GM23338 (cell line): ENCODE results near the gene IQUB. TPM values are rescaled to one million over a fixed set of nuclear protein-coding genes. Genes with fewer than 3 reads are reported as not detected.

ENCODE experiments used
- ATAC-seq: fragments of 200-7000 bp; cut with Tn5 transposase; 3 replicates; pipeline ENCODE4 v1.9.1; 2020
- DNase-seq: peaks from one replicate; pipeline ENCODE4 v3.0.0-alpha.2; 2015; ENCODE audit warnings: low spot score
- H2AFZ ChIP-seq: fragments of 200-600 bp; sonication (generic); 2 replicates; pipeline ENCODE4 v1.8.0; 2016; ENCODE audit warnings: antibody characterized with exemption, mild to moderate bottlenecking, moderate library complexity
- H3F3A ChIP-seq: fragments of 200-600 bp; sonication (generic); replicated peaks from 2 replicates; pipeline ENCODE4 v1.8.0; 2017; ENCODE audit warnings: antibody characterized with exemption, mixed run types, low read depth
- H3K27ac ChIP-seq: fragments of 200-600 bp; sonication (generic); 2 replicates; pipeline ENCODE4 v1.6.1; 2016; ENCODE audit warnings: low read depth
- H3K27me3 ChIP-seq: fragments of 200-600 bp; sonication (generic); 2 replicates; pipeline ENCODE4 v1.8.0; 2016; ENCODE audit warnings: mild to moderate bottlenecking, mixed run types, moderate library complexity; ENCODE audit not compliant: insufficient read depth
- H3K36me3 ChIP-seq: fragments of 200-600 bp; sonication (generic); 2 replicates; pipeline ENCODE4 v1.8.0; 2016; ENCODE audit warnings: mild to moderate bottlenecking; ENCODE audit not compliant: insufficient read depth
- H3K4me1 ChIP-seq: fragments of 200-600 bp; sonication (generic); 2 replicates; pipeline ENCODE4 v1.8.0; 2016; ENCODE audit warnings: mild to moderate bottlenecking, moderate library complexity; ENCODE audit not compliant: insufficient read depth
- H3K4me2 ChIP-seq: fragments of 200-600 bp; sonication (generic); 2 replicates; pipeline ENCODE4 v1.7.1; 2017; ENCODE audit warnings: mixed run types
- H3K4me3 ChIP-seq: fragments of 200-600 bp; sonication (generic); 2 replicates; pipeline ENCODE4 v1.6.1; 2016; ENCODE audit warnings: mixed run types
- H3K79me2 ChIP-seq: fragments of 200-600 bp; sonication (generic); replicated peaks from 2 replicates; pipeline ENCODE4 v1.8.0; 2017; ENCODE audit warnings: mild to moderate bottlenecking; ENCODE audit not compliant: insufficient read depth
- H3K9me2 ChIP-seq: fragments of 200-600 bp; sonication (generic); 2 replicates; pipeline ENCODE4 v1.8.0; 2017; ENCODE audit not compliant: insufficient read depth
- H4K20me1 ChIP-seq: fragments of 200-600 bp; sonication (generic); replicated peaks from 2 replicates; pipeline ENCODE4 v1.8.0; 2017; ENCODE audit warnings: mild to moderate bottlenecking; ENCODE audit not compliant: insufficient read depth
- H3K27ac Mint-ChIP-seq: 2 replicates; pipeline ENCODE4 v1.8.0; 2020; ENCODE audit warnings: inconsistent platforms, mild to moderate bottlenecking, moderate library complexity, mixed read lengths
- H3K27me3 Mint-ChIP-seq: 3 replicates; pipeline ENCODE4 v1.8.0; 2022; ENCODE audit warnings: low read depth, mild to moderate bottlenecking, moderate library complexity, mixed read lengths, inconsistent platforms; ENCODE audit not compliant: insufficient read depth, poor library complexity
- H3K36me3 Mint-ChIP-seq: 3 replicates; pipeline ENCODE4 v1.8.0; 2021; ENCODE audit warnings: low read depth, mild to moderate bottlenecking, inconsistent platforms, moderate library complexity, mixed read lengths
- H3K4me1 Mint-ChIP-seq: 3 replicates; pipeline ENCODE4 v1.8.0; 2020; ENCODE audit warnings: mild to moderate bottlenecking, inconsistent platforms, mixed read lengths
- H3K4me3 Mint-ChIP-seq: 3 replicates; pipeline ENCODE4 v1.8.0; 2021; ENCODE audit warnings: moderate library complexity, mild to moderate bottlenecking, inconsistent platforms, mixed read lengths
- H3K9me3 Mint-ChIP-seq: 3 replicates; pipeline ENCODE4 v1.8.0; 2020; ENCODE audit warnings: moderate library complexity, mild to moderate bottlenecking, inconsistent platforms, mixed read lengths
- ETS1 ChIP-seq: IDR thresholded peaks from 2 replicates; pipeline ENCODE4 v1.6.1; 2016; ENCODE audit warnings: antibody characterized with exemption
- EZH2 ChIP-seq: fragments of 200-600 bp; sonication (generic); IDR thresholded peaks from one replicate; pipeline ENCODE4 v1.8.0; 2017; ENCODE audit warnings: antibody characterized with exemption, mild to moderate bottlenecking, low read depth; ENCODE audit not compliant: unreplicated experiment
- EZH2phosphoT487 ChIP-seq: fragments of 200-600 bp; sonication (generic); IDR thresholded peaks from one replicate; pipeline ENCODE4 v1.8.1; 2018; ENCODE audit warnings: antibody characterized with exemption; ENCODE audit not compliant: unreplicated experiment
- NANOG ChIP-seq: IDR thresholded peaks from 2 replicates; pipeline ENCODE4 v1.6.1; 2016; ENCODE audit warnings: antibody characterized with exemption, borderline replicate concordance
- POLR2AphosphoS5 ChIP-seq: IDR thresholded peaks from 2 replicates; pipeline ENCODE4 v1.6.1; 2016; ENCODE audit warnings: antibody characterized with exemption, low read depth
- STAT1 ChIP-seq: IDR thresholded peaks from one replicate; pipeline ENCODE4 v1.6.1; 2016; ENCODE audit warnings: antibody characterized with exemption; ENCODE audit not compliant: unreplicated experiment
- ZNF114 ChIP-seq: fragments of 250-450 bp; sonication (Bioruptor Pico); IDR thresholded peaks from 2 replicates; pipeline ENCODE4 v1.5.0; 2020; ENCODE audit warnings: mild to moderate bottlenecking, moderate library complexity
- polyA plus RNA-seq: library from polyadenylated mRNA; unstranded; fragments of >200 nt; fragmentation: Nextera tagmentation; extraction: Ambion mirVana; gene quantifications from 2 replicates; pipeline ENCODE4 v1.2.1, GENCODE V29; 2016
- total RNA-seq: library from RNA; depleted of rRNA; stranded (reverse); fragments of >200 nt; shearing (Covaris generic); gene quantifications from 2 replicates; pipeline ENCODE4 v1.2.3, GENCODE V29; 2014
- TF ChIP-seq, protein P1 (sequence below): fragments of 250-450 bp; sonication (Bioruptor Pico); IDR thresholded peaks from 2 replicates; pipeline ENCODE4 v1.5.0; 2020; ENCODE audit warnings: mild to moderate bottlenecking, moderate library complexity

Gene IQUB
- total and polyA plus RNA-seq, 2 experiments from 2014 or later = 0.79 to 1.1 TPM

- ATAC-seq = peak; percentile 59
- Histone ChIP-seq H2AFZ (peak overlapping the region; percentile 24; the same call in 1 of the 2 replicates), H3K27ac (no peak overlapping the region)
Measured at GRCh38 chr7:123502201-123502600, 32.2 kb downstream of the IQUB start.

More at GRCh38 chr7:123502201-123502600, 32.2 kb downstream of the IQUB start:
- peak overlapping the region; percentile 19; the same call in 1 of the 2 replicates for H3K4me2 ChIP-seq
- peaks cover 4% of the 10 kb centered on the region; the same call in 1 of the 2 replicates for H3K36me3 ChIP-seq
- Mint-ChIP-seq H3K27ac (no peak overlapping the region), H3K9me3 (peaks cover 28% of the 10 kb centered on the region), H3K36me3 (peaks cover 17% of the 10 kb centered on the region), H3K27me3 (no peaks in the 10 kb centered on the region), H3K4me3 (no peak overlapping the region), H3K4me1 (peaks cover 13% of the 10 kb centered on the region)
- H3K4me1 ChIP-seq = peaks cover 11% of the 10 kb centered on the region; the same call in 1 of the 2 replicates
- no peaks in the 10 kb centered on the region for H3F3A ChIP-seq
- H3K27me3 ChIP-seq = no peaks in the 10 kb centered on the region
- no peak for TF ChIP-seq EZH2phosphoT487
- no peak for TF ChIP-seq EZH2
- TF ChIP-seq POLR2AphosphoS5 = no peak
- no peak for TF ChIP-seq ETS1
- TF ChIP-seq, protein P1, sequence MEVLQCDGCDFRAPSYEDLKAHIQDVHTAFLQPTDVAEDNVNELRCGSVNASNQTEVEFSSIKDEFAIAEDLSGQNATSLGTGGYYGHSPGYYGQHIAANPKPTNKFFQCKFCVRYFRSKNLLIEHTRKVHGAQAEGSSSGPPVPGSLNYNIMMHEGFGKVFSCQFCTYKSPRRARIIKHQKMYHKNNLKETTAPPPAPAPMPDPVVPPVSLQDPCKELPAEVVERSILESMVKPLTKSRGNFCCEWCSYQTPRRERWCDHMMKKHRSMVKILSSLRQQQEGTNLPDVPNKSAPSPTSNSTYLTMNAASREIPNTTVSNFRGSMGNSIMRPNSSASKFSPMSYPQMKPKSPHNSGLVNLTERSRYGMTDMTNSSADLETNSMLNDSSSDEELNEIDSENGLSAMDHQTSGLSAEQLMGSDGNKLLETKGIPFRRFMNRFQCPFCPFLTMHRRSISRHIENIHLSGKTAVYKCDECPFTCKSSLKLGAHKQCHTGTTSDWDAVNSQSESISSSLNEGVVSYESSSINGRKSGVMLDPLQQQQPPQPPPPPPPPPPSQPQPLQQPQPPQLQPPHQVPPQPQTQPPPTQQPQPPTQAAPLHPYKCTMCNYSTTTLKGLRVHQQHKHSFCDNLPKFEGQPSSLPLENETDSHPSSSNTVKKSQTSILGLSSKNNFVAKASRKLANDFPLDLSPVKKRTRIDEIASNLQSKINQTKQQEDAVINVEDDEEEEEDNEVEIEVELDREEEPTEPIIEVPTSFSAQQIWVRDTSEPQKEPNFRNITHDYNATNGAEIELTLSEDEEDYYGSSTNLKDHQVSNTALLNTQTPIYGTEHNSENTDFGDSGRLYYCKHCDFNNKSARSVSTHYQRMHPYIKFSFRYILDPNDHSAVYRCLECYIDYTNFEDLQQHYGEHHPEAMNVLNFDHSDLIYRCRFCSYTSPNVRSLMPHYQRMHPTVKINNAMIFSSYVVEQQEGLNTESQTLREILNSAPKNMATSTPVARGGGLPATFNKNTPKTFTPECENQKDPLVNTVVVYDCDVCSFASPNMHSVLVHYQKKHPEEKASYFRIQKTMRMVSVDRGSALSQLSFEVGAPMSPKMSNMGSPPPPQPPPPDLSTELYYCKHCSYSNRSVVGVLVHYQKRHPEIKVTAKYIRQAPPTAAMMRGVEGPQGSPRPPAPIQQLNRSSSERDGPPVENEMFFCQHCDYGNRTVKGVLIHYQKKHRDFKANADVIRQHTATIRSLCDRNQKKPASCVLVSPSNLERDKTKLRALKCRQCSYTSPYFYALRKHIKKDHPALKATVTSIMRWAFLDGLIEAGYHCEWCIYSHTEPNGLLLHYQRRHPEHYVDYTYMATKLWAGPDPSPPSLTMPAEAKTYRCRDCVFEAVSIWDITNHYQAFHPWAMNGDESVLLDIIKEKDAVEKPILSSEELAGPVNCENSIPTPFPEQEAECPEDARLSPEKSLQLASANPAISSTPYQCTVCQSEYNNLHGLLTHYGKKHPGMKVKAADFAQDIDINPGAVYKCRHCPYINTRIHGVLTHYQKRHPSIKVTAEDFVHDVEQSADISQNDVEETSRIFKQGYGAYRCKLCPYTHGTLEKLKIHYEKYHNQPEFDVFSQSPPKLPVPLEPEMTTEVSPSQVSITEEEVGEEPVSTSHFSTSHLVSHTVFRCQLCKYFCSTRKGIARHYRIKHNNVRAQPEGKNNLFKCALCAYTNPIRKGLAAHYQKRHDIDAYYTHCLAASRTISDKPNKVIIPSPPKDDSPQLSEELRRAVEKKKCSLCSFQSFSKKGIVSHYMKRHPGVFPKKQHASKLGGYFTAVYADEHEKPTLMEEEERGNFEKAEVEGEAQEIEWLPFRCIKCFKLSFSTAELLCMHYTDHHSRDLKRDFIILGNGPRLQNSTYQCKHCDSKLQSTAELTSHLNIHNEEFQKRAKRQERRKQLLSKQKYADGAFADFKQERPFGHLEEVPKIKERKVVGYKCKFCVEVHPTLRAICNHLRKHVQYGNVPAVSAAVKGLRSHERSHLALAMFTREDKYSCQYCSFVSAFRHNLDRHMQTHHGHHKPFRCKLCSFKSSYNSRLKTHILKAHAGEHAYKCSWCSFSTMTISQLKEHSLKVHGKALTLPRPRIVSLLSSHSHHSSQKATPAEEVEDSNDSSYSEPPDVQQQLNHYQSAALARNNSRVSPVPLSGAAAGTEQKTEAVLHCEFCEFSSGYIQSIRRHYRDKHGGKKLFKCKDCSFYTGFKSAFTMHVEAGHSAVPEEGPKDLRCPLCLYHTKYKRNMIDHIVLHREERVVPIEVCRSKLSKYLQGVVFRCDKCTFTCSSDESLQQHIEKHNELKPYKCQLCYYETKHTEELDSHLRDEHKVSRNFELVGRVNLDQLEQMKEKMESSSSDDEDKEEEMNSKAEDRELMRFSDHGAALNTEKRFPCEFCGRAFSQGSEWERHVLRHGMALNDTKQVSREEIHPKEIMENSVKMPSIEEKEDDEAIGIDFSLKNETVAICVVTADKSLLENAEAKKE (CRISPR knock-in tag) = no peak
- no peak for TF ChIP-seq STAT1
- TF ChIP-seq NANOG = no peak
- no peak for TF ChIP-seq ZNF114
- peak; percentile 16 for DNase-seq
- no peak overlapping the region for H3K4me3 ChIP-seq
- H4K20me1 ChIP-seq = no peaks in the 10 kb centered on the region
- no peaks in the 10 kb centered on the region for H3K79me2 ChIP-seq
- H3K9me2 ChIP-seq = peaks cover 11% of the 10 kb centered on the region; the same call in 1 of the 2 replicates
